GM21526 (cell line): Measurements from ENCODE around the gene MED17.
"Not testable (repeated sequence)": the region's sequence is repeated elsewhere in the genome, so short reads cannot be mapped to it uniquely, and the experiment has no call there.

ENCODE experiments used
- ATAC-seq: cut with Tn5 transposase; IDR thresholded peaks from one replicate; pipeline ENCODE4 v1.9.1; 2021; ENCODE audit warnings: moderate library complexity; ENCODE audit not compliant: unreplicated experiment, low FRiP score

The MED17 gene

GRCh38 chr11:93784145-93784934, at the start of gene MED17:
TSS of gene MED17 (plus strand) at chr11:93784282. CDS start at chr11:93784514, 232 bp downstream.
- ATAC-seq, result peak; percentile 97

GRCh38 chr11:93734427-93735222, 49.5 kb upstream of the MED17 start:
- no peak for ATAC-seq

GRCh38 chr11:93735627-93736026, 48.5 kb upstream of the MED17 start:
- no peak for ATAC-seq

GRCh38 chr11:93736129-93736528, 48.0 kb upstream of the MED17 start:
- ATAC-seq, result no peak

- no peak for ATAC-seq
Measured at GRCh38 chr11:93737904-93738612, 46.0 kb upstream of the MED17 start.

GRCh38 chr11:93738647-93739081, 45.4 kb upstream of the MED17 start:
- no peak for ATAC-seq

- ATAC-seq, result no peak
Measured at GRCh38 chr11:93740031-93740729, 43.9 kb upstream of the MED17 start.

GRCh38 chr11:93740730-93741093, 43.4 kb upstream of the MED17 start:
- ATAC-seq, result peak; percentile 42

GRCh38 chr11:93741094-93741881, 42.8 kb upstream of the MED17 start, which contains the start of the genes C11orf54 and TAF1D:
TSS of gene C11orf54 (plus strand) at chr11:93741672. CDS start at chr11:93747394, 5,722 bp downstream.
TSS of gene TAF1D (minus strand) at chr11:93741495. CDS start at chr11:93739304, 2,191 bp downstream.
- peak; percentile 82 for ATAC-seq

- peak; percentile 22 for ATAC-seq
Measured at GRCh38 chr11:93741882-93742226, 42.2 kb upstream of the MED17 start.

- ATAC-seq, result no peak
Measured at GRCh38 chr11:93743291-93743690, 40.8 kb upstream of the MED17 start.

GRCh38 chr11:93744669-93745004, 39.4 kb upstream of the MED17 start:
- ATAC-seq, result no peak

GRCh38 chr11:93745005-93745755, 38.9 kb upstream of the MED17 start:
- not testable (repeated sequence) for ATAC-seq

GRCh38 chr11:93746101-93746500, 38.0 kb upstream of the MED17 start:
- no peak for ATAC-seq

- no peak for ATAC-seq
Measured at GRCh38 chr11:93747122-93747521, 37.0 kb upstream of the MED17 start.

GRCh38 chr11:93751001-93751400, 33.1 kb upstream of the MED17 start:
- no peak for ATAC-seq

GRCh38 chr11:93753241-93753640, 30.8 kb upstream of the MED17 start:
- no peak for ATAC-seq

GRCh38 chr11:93756748-93757147, 27.3 kb upstream of the MED17 start:
- ATAC-seq, result no peak

- no peak for ATAC-seq
Measured at GRCh38 chr11:93757301-93757700, 26.8 kb upstream of the MED17 start.
